HTERT RPE-1 (cell line): Measurements from ENCODE around the gene GPAT2.
"Not testable (repeated sequence)": the region's sequence is repeated elsewhere in the genome, so short reads cannot be mapped to it uniquely, and the experiment has no call there.

ENCODE experiments used
- in situ Hi-C: fragments of 300-500 bp; cut with MboI; formaldehyde crosslinking; loops from 4 replicates; pipeline ENCODE4 v1.14.3; 2020; ENCODE audit warnings: low sequenced_read_pairs

GPAT2 gene

GRCh38 chr2:96065954-96066353 lies 31.2 kb upstream of the GPAT2 start:
- in situ Hi-C loops: not testable (repeated sequence)

DNA sequence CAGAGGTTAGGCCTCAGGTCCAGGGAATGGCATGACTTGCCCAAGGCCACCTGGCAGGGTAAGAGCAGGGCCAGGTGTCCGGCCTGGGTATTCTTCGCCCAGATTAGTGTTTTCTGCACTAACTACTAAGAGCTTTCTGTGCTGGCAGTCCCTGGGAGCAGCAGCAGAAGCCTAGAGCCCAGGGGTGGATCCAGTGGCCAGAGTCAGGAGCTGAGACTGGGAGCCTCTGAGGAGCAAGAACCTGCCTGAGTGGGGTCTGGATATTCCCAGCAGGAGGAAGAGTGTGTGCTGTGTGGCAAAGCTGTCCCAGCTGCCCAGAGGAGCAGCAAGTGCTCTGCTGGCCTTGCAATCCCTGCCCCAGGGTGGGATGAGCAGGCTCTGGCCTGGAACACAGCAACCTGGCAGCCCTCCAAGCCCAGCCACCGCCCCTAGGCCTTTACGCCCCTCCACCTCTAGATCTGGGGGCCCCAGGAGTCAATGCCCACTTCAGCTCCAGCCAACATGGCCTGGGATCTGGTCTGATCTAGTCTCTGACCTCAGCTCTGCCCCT lies 30.7 kb upstream of the GPAT2 start:
- in situ Hi-C loops: no loop called here

DNA sequence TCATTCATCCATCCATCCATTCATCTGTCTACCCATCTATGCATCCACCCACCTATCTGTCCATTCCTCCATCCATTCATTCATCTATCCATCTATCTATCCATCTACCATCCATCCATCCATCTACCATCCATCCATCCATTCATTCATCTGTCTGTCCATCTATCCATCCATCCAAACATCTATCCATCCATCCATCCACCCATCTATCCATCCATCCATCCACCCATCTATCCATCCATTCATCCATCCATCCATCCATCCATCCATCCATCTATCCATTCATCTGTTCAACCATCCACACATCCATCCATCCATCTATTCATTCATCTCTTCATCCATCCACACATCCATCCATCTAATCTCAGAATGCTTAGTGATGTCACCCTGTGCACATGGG lies 30.0 kb upstream of the GPAT2 start:
- in situ Hi-C loops: not testable (repeated sequence)

DNA sequence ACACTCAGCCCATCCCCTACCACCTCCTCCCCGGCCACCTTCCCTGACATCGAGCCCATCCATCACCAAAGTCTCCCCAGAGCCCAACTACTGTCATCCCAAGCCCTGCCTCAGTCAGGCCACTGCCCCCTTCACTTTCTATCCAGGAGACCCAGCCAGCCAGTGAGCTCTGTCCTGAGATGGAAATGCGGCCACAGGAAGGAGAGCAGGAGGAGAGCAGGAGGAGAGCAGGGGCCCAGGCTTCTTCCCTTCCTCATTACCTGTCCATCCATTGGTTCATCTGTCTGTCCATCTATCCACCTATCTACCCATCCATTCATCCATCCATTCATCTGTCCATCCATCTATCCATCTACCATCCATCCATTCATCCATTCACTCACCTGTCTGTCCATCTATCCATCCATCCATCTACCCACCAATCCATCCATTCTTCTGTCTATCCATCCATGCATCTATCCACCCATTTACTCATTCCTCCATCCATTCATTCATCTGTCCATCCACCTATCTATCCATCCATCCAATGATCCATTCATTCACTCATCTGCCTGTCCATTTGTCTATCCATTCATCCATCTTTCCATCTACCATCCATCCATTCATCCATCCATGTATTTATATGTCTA lies 29.4 kb upstream of the GPAT2 start:
- in situ Hi-C loops: not testable (repeated sequence)

DNA sequence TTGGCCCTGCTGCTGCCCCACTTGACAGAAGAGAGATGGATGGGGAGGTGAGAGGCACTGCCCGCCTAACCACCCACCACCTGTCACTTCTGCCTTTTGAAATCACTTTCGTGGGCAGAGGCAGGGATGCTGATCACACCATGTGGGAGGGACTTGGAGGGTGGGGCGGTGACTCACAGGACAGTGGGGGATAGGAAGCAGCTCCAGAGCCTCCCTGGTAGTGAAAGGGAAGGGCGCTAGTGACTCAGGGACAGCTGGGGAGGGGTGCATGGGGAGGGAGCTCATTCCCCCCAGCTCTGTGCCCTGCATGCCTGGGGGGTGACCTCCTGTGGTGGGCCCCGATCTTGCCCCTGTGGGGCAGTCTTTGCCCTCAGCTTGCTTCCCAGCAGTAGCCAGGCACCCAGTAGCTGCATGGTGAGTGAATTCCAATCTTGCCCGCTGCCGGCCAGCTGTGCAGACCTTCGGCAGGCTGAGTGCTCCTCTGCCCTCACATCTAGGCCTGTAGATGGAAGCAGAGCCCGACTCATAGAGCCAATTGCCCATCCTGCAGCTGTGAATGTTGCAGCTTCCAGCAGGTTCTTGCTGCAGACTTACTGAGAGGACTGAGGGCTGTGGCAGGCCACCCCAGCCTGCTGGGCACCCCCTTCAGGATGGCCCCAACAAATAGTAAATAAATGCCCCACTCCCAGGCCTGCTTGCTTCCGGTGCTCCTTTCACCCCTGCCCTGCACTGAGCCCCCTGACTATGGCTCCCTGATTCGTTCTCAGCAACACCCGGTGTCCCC lies 28.6 kb upstream of the GPAT2 start:
- in situ Hi-C loops: not testable (repeated sequence)

- in situ Hi-C loops: not testable (repeated sequence)
Observed at GRCh38 chr2:96062483-96062882, 27.8 kb upstream of the GPAT2 start.

DNA sequence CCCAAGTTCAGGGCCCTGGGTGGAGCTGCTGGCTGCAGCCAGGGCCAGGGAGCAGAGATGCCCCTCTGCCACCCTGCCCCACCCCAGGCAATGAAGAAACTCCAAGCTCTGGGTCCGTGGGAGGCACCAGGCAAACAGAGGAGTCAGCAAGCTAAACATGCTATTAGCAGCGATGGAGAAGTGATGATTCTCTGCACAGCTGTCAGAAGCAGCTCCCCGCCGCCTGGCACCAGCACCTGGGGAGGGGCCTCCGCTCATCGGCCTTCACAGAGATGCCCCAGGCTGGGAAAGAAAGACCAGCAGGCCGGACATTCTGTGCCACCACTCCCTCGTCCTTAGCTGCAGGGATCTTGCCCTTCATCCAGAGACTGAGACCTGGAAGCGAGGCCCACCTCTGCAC lies 27.2 kb upstream of the GPAT2 start:
- in situ Hi-C loops: not testable (repeated sequence)

- in situ Hi-C loops: not testable (repeated sequence)
Observed at GRCh38 chr2:96061197-96061817, 26.6 kb upstream of the GPAT2 start.

DNA sequence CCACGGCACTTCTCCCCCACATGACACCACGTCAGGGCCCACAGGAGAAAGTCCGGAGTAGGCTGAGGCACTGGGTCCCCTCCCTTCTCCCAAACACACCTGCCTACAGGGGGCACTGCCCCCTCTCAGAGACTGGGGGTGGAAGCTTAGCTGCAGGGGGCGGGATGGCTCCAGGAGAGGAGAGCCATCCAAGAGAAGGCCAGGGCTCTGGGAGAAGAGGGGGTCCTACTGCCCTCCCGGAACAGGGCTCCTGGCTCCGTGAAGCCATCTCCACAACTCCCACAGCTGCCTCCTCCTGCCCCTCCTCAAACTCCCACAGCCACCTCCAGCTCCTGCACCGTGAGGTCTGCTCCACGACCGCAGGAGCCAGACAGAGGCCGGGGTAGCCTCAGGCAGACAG lies 25.6 kb upstream of the GPAT2 start:
- in situ Hi-C loops: not testable (repeated sequence)

DNA sequence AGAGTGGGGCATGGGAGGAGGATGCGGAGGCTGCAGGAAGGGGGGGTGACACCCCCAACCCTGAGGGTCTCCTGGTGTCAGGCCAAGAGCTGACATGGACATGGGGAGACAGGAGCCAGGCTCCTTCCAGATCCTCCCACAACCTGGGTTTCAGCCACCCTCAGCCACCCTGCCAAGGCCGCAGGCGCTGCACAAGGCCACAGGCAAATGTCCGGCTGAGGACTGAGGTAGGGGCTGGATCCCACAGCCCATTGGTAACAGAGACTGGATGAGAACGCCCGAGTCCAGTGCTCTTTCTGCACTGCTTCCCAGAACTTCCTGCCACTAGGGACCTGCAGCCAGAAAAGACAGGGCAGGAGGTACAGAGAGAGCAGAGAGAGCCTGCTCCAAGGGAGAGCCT lies 24.7 kb upstream of the GPAT2 start:
- in situ Hi-C loops: not testable (repeated sequence)

GRCh38 chr2:96055830-96056229 lies 21.1 kb upstream of the GPAT2 start:
- in situ Hi-C loops: not testable (repeated sequence)

DNA sequence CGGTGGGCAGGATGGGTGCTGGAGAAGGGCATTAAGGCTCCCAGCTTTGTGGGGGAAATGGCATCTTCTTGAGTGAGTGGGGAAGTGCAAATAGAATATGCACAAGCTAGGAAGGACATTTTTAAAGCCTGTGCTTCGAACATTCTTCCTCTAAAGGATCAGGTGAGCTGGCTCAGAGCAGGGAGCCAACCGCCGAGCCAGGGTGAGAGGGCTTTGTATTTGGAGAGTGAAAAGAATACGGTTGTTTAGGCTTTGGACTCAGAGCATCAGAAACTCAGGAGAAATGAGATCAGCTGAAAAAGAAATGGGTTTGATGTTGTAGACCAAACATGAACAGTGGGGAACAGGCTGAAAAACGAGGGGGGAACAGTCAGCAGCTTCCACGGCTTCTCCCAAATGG lies 19.8 kb upstream of the GPAT2 start:
- in situ Hi-C loops: not testable (repeated sequence)

GRCh38 chr2:96053385-96053784 lies 18.7 kb upstream of the GPAT2 start:
- in situ Hi-C loops: not testable (repeated sequence)

- in situ Hi-C loops: not testable (repeated sequence)
Observed at GRCh38 chr2:96052632-96053031, 17.9 kb upstream of the GPAT2 start.

DNA sequence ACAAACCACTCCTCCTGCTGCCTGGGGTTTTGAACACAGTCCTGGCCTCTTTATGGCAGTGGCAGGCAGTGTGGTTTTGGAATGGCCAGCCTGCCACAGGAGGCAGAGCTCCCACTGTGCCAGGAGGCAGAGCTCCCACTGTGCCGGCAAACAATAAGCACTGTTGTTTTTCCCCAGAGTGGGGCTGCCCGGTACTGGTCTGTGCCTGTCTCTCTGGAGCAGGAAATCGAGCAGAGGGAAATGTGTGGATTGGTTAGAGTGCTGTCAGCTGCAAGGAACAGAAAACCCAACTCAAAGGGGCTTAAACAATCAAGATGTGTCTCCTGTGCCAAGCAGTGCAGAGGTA lies 15.2 kb upstream of the GPAT2 start:
- in situ Hi-C loops: not testable (repeated sequence)

DNA sequence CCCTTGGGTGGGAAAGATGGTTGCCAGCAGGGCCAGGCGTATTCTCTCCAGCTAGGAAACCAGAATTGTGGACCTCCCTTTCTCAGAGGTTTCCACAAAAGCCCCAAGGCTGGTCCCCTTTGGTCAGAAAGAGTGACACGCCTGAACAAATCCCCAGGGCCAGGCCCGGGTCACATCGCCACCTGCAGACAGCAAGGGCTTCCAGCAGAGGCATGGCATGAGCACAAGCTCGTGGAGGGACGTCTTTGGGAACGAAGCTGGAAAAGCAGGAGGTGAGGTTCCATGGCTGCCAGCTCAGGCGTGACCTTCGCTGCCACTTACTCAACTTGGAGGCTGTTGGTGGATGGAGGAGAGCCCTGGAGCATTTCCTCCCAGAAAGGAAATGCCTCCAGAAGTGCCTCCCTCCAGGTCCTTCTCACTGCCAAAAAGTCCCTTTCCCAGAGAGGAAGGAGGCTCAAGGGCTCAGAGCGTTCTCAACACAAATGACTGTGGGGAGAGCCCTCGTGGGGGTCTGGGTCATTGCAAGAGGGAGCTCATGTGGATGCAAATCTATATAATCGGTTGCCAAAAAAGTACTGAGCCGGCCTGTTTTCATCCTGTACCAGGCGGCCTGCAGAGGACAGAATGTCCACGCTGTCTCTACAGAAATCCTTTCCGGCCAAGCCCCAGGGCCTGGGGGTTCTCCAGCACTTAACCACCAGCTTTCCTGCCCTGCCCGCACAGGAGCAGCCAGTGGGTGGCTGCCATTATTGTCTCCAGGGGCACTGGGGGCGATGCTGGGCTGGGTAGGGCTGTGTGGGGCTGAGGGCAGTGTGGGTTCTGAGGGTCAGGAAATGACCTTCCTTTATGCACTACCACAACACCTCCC lies 14.6 kb upstream of the GPAT2 start:
- in situ Hi-C loops: not testable (repeated sequence)

DNA sequence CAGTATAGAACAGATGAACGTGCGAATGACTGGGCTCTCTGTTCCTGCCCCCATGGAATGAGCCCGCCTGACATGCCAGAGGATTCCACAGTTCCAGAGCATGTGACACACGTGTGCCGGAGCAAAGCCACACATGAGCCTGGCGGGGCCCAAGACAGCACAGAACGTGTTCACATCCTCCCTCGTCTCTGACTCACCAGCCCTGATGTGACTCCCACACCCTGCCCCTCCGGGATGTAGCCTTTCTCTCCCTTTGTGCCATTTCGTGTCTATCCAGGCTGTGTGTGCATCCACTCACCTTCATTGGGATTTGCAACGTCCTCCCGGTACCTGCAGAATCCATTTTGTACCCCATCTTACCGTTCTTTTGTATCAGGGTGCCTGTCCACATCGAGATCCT lies 838 bp upstream of the GPAT2 start:
- in situ Hi-C loops: not testable (repeated sequence)

- in situ Hi-C loops: not testable (repeated sequence)
Observed at GRCh38 chr2:96033997-96034396, 719 bp downstream of the GPAT2 start.

GRCh38 chr2:96027725-96028325 lies 6.9 kb downstream of the GPAT2 start:
- in situ Hi-C loops: not testable (repeated sequence)

DNA sequence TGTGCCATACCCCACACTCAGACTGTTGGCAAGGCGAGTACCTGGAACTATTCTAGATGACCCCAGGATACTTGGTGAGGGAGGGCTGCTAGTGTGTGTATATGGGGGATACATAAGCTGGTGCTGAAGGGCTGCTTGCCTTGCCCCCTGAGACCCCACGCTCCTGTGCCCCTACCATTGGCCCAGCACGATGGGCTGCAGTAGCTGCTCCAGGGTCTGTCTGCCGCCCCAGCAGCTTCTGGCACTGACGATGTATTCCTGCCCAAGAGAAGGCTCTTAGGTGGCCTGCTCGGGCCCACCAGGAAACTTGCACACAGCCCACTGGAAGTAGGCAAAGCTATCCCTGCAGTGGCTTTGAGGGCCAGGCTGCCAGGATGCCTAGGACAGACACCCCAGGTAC lies 9.0 kb downstream of the GPAT2 start:
- in situ Hi-C loops: not testable (repeated sequence)

DNA sequence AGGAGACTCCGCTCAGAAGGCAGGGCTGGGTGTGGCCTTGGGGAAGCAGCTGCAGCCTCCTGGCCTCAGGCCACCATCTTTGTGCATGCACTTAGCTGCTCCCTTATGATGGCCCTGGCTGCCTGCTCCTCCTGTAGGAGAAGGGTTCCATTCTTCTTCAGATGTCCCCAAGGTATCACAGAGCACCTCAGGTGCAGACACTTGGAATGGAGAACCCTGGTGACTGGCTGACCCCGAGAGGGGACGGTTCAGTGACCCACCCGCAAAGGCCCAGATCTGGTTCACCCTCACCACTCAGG lies 9.6 kb downstream of the GPAT2 start:
- in situ Hi-C loops: no loop called here
